ENCODE data around the gene TIGD6.

The TIGD6 gene

GRCh38 chr5:150016537-150016936 lies 16.1 kb upstream of the TIGD6 start:
- no peak for DNase-seq (ENCODE audit: low spot score)

DNA sequence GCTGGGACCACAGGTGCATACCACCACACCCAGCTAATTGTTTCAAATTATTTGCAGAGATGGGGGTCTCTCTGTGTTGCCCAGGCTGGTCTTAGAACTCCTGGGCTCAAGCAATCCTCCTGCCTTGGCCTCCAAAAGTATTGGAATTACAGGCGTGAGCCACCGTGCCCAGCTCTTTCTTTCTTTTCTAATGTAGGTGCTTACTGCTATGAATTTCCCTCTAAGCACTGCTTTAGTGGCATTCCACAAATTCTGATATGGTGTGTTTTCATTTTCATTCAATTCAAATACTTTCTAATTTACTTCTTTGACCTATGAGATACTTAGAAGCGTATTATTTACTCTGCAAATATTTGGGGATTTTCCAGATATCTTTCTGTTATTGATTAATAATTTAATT lies 15.0 kb upstream of the TIGD6 start:
- DNase-seq (ENCODE audit: low spot score): no peak

GRCh38 chr5:150014456-150014855 lies 14.0 kb upstream of the TIGD6 start:
- DNase-seq (ENCODE audit: low spot score): no peak

DNA sequence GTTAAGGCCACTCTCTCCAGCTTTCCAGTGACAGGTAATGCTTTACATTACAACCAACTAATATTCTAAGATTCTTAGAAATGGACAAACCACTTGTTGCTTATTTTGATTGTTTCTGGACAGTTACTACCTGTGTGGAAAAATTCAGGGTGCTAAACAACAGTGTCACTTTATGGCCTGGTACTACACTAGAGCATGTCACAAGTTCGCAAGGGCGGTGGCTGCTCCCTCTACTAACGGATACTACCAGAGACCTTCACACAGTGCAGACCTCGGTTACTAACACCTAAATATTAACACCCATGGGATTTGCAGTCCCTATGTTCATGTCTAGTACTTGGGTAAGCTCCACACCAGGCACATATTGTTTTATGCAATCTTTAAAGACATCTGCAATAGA lies 13.5 kb upstream of the TIGD6 start:
- no peak for DNase-seq (ENCODE audit: low spot score)

DNA sequence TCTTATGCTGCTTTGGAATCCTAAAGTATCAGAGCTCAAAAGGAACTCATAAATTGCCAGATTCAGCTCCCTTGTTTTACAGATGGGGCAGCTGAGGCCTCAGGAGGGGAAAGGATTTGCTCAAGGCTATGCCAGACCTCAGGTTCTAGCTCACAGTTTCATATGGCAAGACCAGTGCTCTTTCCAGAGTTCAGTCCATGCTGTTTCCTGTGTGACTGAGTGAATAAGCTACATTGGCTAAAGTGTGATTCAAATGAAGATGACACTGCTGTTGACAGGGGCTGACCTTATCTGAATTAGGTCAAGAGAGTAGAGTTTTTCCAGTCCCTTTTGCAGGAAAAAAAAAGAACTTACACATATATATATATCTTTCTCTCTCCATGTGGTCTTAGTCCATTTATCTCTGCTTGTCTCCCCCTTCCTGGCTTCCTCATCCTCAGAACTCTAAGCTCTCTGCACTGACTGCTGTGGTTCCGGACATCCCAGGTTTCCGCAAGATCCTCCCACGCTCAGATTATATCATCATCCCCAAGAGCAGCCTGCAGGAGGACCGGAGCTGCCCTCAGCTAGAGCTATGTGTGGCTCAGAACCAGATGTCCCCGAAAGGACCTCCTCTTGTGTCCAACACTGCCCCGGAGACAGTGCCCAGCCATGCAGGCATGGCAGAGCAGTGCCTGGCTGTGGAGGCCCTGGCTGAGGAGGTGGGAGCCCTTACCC lies 9.4 kb upstream of the TIGD6 start:
- DNase-seq (ENCODE audit: low spot score): no peak

DNA sequence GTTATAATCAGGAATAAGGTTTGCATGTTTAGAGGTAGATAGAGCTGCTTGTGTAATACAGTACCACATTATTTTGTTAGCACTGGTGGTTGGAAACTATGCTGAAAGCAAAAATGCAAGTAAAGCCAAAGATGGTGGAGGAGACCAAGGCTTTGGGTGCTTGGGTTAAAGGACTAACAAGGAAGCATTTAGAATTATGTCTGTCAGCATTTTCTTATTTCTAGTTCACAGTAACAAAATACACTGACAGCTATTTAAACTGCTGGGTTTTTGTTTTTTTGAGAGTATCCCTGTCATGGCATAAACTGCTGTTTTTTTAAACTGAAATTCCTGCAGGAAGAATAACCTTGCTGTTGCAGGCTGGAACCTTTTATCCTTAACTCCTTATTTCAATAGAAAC lies 6.6 kb upstream of the TIGD6 start:
- DNase-seq (ENCODE audit: low spot score): no peak

GRCh38 chr5:150006318-150006717 lies 5.9 kb upstream of the TIGD6 start:
- no peak for DNase-seq (ENCODE audit: low spot score)

- DNase-seq (ENCODE audit: low spot score): peak; percentile 82
Measured at GRCh38 chr5:150001660-150002486, 1.4 kb upstream of the TIGD6 start.

DNA sequence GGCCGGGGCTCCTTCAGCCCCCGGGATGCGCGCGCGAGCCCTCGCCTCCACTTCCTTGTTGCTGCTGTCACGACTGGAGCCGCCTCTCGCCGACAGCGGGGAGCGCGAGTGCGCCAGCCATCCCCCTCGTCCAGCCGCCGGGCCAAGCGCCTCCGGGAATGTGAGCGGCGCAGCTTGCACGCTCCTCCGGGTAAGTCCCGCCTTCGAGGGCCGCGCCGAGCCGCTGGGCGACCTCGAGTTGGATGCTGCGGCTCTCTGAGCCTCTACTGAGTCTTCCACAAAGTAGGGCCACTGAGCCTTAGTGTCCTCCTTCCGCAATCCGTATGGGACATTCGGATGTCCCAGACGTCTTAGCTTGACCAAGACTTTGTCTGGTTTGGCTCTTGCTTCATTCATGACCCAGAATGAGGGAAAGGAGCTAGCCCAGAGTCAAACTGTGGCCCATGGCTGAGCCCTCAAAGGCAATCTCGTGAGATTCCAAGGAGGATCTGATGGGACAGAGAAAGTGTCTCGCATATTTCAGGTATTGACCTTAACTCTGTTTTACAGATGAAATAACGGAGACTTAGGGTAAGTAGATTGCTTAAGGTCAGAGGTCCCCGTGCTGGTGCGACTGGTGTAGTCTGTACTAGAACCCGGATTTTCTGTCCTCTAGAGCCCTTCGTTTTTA lies 671 bp upstream of the TIGD6 start:
- peak; percentile 25 for DNase-seq (ENCODE audit: low spot score)

DNA sequence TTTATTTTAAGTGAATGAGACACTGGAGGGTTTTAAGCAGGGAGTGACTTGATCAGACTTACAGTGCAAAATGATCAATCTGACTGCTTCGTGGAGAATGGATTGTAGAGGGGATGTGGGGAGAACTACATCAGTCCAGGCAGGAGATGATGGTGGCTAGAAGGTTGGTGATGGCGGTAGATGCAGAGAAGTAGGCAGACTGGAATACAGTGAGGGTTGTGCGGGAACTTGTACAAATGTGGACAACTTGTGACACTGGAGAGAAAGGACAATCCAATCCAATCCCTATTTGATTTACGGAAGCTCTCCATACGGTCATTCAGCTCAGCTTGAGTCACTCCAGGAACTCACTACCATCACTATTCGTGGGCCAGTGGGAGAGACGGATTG lies 593 bp downstream of the TIGD6 start:
- DNase-seq (ENCODE audit: low spot score): no peak

DNA sequence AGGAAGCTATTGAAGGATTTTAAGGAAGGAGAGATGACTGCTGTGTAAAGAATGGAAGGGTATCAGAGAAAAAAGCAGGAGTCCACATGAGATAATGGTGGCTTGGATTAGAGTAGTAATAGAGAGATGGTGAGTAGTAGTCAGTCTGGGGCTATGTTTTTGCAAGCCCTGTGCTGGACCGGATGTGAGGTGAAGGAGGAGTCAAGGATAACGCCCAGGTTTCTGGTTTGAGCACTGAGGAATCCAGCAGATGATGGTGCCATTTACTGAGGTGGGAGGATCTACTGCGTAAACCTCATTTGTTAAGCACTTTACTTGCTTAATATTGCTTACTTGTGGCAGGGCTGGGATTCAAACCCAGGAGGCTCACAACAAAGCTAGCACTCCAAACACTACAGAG lies 1.1 kb downstream of the TIGD6 start:
- DNase-seq (ENCODE audit: low spot score): no peak

DNA sequence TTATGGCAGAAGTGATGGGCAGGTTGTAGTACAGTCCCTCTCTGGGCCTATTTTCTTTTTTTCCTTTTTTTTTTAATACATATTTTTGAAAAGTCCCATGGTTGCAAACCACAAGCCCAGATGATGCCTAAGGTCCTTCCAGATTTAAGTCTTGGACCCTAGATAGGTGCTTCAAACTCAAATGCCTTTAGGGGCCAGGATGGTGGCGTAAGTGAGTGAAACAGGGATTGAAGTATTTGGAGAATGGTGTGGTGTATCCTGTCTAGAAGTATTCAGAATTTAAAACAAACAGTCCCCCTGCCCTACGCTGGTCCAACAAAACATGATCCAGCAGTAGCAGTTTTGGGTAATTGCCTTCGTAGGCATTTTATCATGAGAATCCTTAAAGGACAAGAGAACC lies 2.2 kb downstream of the TIGD6 start:
- no peak for DNase-seq (ENCODE audit: low spot score)

- no peak for DNase-seq (ENCODE audit: low spot score)
Measured at GRCh38 chr5:149996205-149996890, 4.1 kb downstream of the TIGD6 start.

GRCh38 chr5:149995385-149996204 lies 4.9 kb downstream of the TIGD6 start:
- DNase-seq (ENCODE audit: low spot score): no peak

DNA sequence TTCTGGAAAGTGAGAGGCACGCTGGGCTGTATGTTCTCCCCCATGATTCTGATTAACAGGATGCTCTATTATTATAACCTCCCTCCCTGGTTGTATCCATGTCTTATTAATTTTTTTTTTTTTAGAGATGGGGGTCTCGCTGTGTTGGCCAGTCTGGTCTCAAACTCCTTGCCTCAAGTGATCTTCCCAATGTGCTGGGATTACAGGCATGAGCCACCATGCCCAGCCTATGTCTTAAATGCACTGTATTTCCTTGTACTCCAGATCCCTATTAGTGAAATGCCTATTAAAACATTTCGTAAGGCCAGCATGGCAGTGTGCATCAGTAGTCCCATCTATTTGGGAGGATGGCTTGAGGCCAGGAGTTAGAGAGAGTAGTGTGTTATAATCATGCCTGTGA lies 7.0 kb downstream of the TIGD6 start:
- DNase-seq (ENCODE audit: low spot score): no peak

GRCh38 chr5:149990518-149991376 lies 9.7 kb downstream of the TIGD6 start:
- DNase-seq (ENCODE audit: low spot score): peak; percentile 75

GRCh38 chr5:149988126-149988525 lies 12.3 kb downstream of the TIGD6 start:
- DNase-seq (ENCODE audit: low spot score): no peak

- no peak for DNase-seq (ENCODE audit: low spot score)
Measured at GRCh38 chr5:149982505-149982904, 17.9 kb downstream of the TIGD6 start.

GRCh38 chr5:149981206-149981605 lies 19.2 kb downstream of the TIGD6 start:
- no peak for DNase-seq (ENCODE audit: low spot score)

DNA sequence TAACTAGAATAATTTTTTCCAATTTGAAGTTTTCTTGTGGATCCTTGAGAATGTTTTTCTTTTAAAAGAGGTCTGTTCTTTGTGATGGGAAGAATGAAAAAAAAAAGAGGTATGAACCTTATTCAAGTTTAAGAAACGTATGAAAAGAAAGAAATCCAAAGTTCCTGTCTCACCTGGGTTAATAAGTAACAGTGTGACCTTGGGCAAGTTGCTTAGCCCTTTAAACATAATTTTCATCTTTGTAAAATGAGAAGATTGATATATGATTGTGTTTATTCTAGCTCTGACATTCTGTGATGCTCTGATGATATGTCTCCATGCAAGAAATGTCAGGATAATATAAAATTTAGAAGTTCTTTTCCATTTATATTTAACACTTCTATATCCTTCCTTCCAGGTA lies 20.6 kb downstream of the TIGD6 start:
- no peak for DNase-seq (ENCODE audit: low spot score)

DNA sequence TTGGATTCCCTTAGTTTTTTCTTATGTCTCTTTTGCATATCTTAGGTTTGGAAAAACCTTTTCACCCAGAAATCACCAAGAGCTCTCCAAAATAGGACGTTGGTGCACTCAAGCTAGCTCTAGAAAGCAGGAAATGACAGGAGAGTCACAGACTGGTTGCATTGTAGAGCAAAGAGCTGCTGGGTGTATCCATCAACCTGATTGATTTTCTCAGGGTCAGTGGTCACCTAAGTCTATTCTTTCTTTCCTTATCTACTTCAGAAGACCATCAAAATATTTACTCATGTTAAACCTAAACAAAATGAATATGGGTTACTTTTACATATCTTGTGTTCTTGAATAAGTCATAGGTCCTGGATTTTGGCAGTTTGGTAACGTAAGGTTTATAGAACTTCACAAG lies 25.0 kb downstream of the TIGD6 start:
- no peak for DNase-seq (ENCODE audit: low spot score)

All from activated CD4-positive, alpha-beta T cell treated with anti-CD3 and anti-CD28 coated beads, Interleukin-2, Interleukin-4, amounts not matched to agents 100 ng/mL and 50 ng/mL, durations not matched to agents 16 hours and 8 hours (primary cell).